ENCODE results near the gene CYP27B1.

DNA sequence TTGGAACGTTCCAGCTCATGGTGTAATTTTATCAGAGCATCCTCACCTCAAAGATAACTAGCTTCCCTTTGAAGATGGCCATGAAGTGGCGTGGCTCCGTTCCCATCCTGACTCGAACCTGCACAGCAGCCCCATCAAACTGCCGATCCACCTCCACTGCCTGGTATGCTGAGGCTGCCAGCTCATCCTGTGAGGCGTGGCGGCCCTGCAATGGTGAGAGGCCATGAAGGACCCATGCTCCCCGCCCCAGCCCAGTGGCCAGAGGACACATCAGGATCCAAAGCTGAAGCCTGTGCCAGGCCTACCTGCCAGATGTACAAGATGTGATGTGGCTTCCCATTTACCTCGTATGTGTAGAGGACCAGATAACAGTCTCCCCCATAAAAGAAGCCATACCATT, 40.4 kb upstream of the CYP27B1 start:
- no peak for TF ChIP-seq POLR2AphosphoS5 (IDR thresholded peaks at IDR 0.05; ENCODE audit: low read depth, low read length)
- TF ChIP-seq, protein P1, sequence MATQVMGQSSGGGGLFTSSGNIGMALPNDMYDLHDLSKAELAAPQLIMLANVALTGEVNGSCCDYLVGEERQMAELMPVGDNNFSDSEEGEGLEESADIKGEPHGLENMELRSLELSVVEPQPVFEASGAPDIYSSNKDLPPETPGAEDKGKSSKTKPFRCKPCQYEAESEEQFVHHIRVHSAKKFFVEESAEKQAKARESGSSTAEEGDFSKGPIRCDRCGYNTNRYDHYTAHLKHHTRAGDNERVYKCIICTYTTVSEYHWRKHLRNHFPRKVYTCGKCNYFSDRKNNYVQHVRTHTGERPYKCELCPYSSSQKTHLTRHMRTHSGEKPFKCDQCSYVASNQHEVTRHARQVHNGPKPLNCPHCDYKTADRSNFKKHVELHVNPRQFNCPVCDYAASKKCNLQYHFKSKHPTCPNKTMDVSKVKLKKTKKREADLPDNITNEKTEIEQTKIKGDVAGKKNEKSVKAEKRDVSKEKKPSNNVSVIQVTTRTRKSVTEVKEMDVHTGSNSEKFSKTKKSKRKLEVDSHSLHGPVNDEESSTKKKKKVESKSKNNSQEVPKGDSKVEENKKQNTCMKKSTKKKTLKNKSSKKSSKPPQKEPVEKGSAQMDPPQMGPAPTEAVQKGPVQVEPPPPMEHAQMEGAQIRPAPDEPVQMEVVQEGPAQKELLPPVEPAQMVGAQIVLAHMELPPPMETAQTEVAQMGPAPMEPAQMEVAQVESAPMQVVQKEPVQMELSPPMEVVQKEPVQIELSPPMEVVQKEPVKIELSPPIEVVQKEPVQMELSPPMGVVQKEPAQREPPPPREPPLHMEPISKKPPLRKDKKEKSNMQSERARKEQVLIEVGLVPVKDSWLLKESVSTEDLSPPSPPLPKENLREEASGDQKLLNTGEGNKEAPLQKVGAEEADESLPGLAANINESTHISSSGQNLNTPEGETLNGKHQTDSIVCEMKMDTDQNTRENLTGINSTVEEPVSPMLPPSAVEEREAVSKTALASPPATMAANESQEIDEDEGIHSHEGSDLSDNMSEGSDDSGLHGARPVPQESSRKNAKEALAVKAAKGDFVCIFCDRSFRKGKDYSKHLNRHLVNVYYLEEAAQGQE (IDR thresholded peaks at IDR 0.05; ENCODE audit: insufficient read depth in 1 of 2, low read depth in 2 of 2, low read length in 2 of 2), result no peak

Measured in PFSK-1 (cell line).